Measurements from ENCODE around the gene PLCG2. TPM values are rescaled to one million over a fixed set of nuclear protein-coding genes. Genes with fewer than 3 reads are reported as not detected.

The PLCG2 gene
- total and polyA plus RNA-seq, 2 of the 8 experiments (the other 6 are each of a cell fraction or from before 2014, with no cell fraction given): 6.1 to 6.9 TPM

GRCh38 chr16:81901484-81901883 lies 122.4 kb downstream of the PLCG2 start:
- CTCF ChIA-PET (ENCODE audit: partially characterized antibody): interaction anchor here (1.0 to 13.3 kb wide), 4 partner anchors 11 to 96 kb away, joined by 3 to 138 read pairs (median 6); no protein-coding TSS in a partner anchor
- no peak overlapping the region for H2BK5ac ChIP-seq (ENCODE audit: low read depth, low read length)
- POLR2A ChIA-PET (ENCODE audit: partially characterized antibody): interaction anchor here (0.6 kb wide), 1 partner anchor 428 kb away, joined by 3 read pairs; no protein-coding TSS in a partner anchor
- no peak overlapping the region for H2AK5ac ChIP-seq (ENCODE audit: low read depth, low read length)
- H3K4me3 ChIP-seq (ENCODE audit: extremely low read depth in 1 of 4, insufficient read depth in 2 of 4, low read depth in 3 of 4, low read length in 4 of 4): no peak overlapping the region
- no peak overlapping the region for H3K56ac ChIP-seq (replicated peaks; ENCODE audit: insufficient read length, low read depth, low read length)
- FAIRE-seq: no peak
- H3K4ac ChIP-seq (replicated peaks; ENCODE audit: insufficient read length, low read depth, low read length): no peak overlapping the region
- H3K9ac ChIP-seq (replicated peaks in 1 of 4; ENCODE audit: extremely low read depth in 1 of 4, low read depth in 3 of 4, low read length in 3 of 4): no peak overlapping the region
- H3K79me2 ChIP-seq (ENCODE audit: control insufficient read depth in 1 of 2, insufficient read depth in 2 of 2, low read length in 2 of 2): no peaks in the 10 kb centered on the region
- H3K79me1 ChIP-seq (ENCODE audit: low read depth, low read length): no peaks in the 10 kb centered on the region
- H2BK15ac ChIP-seq (ENCODE audit: low read length): no peak overlapping the region
- no peak for DNase-seq (ENCODE audit: low read depth in 1 of 2, low spot score in 2 of 2)
- no peak overlapping the region for H4K91ac ChIP-seq (replicated peaks; ENCODE audit: insufficient read length, low read length)
- H4K5ac ChIP-seq (ENCODE audit: insufficient read length, low read depth, low read length): no peak overlapping the region
- H3K27ac ChIP-seq (ENCODE audit: low read depth, low read length): no peak overlapping the region
- no peak overlapping the region for H4K8ac ChIP-seq (ENCODE audit: extremely low read depth, insufficient read depth, low read length)
- H2BK20ac ChIP-seq (ENCODE audit: low read length): no peak overlapping the region
- no peak overlapping the region for H2BK120ac ChIP-seq (replicated peaks; ENCODE audit: low read depth, low read length)
- no peaks in the 10 kb centered on the region for H3K23me2 ChIP-seq (ENCODE audit: low read depth, low read length)
- H4K20me1 ChIP-seq (replicated peaks in 1 of 2; ENCODE audit: control insufficient read depth in 1 of 2, insufficient read depth in 2 of 2, low read length in 2 of 2): no peaks in the 10 kb centered on the region
- no peaks in the 10 kb centered on the region for H3K4me1 ChIP-seq (replicated peaks in 1 of 4; ENCODE audit: control insufficient read depth in 3 of 4, insufficient read depth in 4 of 4, low read length in 3 of 4)
- H3K4me2 ChIP-seq (ENCODE audit: insufficient read depth in 1 of 2, low read depth in 2 of 2, low read length in 2 of 2): no peak overlapping the region
- no peak overlapping the region for H3K18ac ChIP-seq (ENCODE audit: extremely low read depth, low read length)
- H2BK12ac ChIP-seq (ENCODE audit: low read depth, low read length): no peak overlapping the region
- no peak overlapping the region for H3K14ac ChIP-seq (ENCODE audit: insufficient read length)
- H3K9me3 ChIP-seq (ENCODE audit: insufficient read depth in 2 of 2, low read depth in 1 of 2, low read length in 1 of 2): no peaks in the 10 kb centered on the region
- H3K36me3 ChIP-seq (ENCODE audit: control insufficient read depth in 2 of 4, insufficient read depth in 4 of 4, low read length in 3 of 4): no peaks in the 10 kb centered on the region
- no peaks in the 10 kb centered on the region for H3K27me3 ChIP-seq (replicated peaks in 1 of 4; ENCODE audit: control insufficient read depth in 3 of 4, extremely low read depth in 1 of 4, insufficient read depth in 3 of 4, low read length in 3 of 4)
- 84% methylated on average over 6 of the region's 6 CpGs; no CpG with 5 or more reads in 1 of the 2 experiments for WGBS, 2 experiments (ENCODE audit: extremely low coverage in 1 of 2, insufficient coverage in 1 of 2, insufficient read length in 1 of 2, insufficient replicate concordance in 2 of 2, low coverage in 1 of 2, low lambda C conversion rate in 2 of 2, missing lambda C conversion rate in 1 of 2)
- H3K23ac ChIP-seq (ENCODE audit: insufficient read length): no peak overlapping the region
- no peak overlapping the region for H2AFZ ChIP-seq (ENCODE audit: low read length)
- no peak for TF ChIP-seq MAX (IDR thresholded peaks at IDR 0.05)
- no peak for TF ChIP-seq ATF3 (IDR thresholded peaks at IDR 0.05; ENCODE audit: insufficient read depth, low read depth, low read length)
- no peak for TF ChIP-seq E2F6 (IDR thresholded peaks at IDR 0.05)
- no peak for TF ChIP-seq SRF (IDR thresholded peaks at IDR 0.05; ENCODE audit: low read depth, low read length)
- TF ChIP-seq, protein P1, sequence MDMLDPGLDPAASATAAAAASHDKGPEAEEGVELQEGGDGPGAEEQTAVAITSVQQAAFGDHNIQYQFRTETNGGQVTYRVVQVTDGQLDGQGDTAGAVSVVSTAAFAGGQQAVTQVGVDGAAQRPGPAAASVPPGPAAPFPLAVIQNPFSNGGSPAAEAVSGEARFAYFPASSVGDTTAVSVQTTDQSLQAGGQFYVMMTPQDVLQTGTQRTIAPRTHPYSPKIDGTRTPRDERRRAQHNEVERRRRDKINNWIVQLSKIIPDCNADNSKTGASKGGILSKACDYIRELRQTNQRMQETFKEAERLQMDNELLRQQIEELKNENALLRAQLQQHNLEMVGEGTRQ (IDR thresholded peaks at IDR 0.05; ENCODE audit: low read length): no peak
- no peak for TF ChIP-seq POLR2AphosphoS5 (IDR thresholded peaks at IDR 0.05; ENCODE audit: low read depth, low read length)
- TF ChIP-seq, protein P2, sequence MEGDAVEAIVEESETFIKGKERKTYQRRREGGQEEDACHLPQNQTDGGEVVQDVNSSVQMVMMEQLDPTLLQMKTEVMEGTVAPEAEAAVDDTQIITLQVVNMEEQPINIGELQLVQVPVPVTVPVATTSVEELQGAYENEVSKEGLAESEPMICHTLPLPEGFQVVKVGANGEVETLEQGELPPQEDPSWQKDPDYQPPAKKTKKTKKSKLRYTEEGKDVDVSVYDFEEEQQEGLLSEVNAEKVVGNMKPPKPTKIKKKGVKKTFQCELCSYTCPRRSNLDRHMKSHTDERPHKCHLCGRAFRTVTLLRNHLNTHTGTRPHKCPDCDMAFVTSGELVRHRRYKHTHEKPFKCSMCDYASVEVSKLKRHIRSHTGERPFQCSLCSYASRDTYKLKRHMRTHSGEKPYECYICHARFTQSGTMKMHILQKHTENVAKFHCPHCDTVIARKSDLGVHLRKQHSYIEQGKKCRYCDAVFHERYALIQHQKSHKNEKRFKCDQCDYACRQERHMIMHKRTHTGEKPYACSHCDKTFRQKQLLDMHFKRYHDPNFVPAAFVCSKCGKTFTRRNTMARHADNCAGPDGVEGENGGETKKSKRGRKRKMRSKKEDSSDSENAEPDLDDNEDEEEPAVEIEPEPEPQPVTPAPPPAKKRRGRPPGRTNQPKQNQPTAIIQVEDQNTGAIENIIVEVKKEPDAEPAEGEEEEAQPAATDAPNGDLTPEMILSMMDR (IDR thresholded peaks at IDR 0.05; ENCODE audit: control extremely low read depth in 1 of 3, insufficient read depth in 1 of 3, low read depth in 1 of 3, low read length in 3 of 3): no peak
- no peak for TF ChIP-seq GABPA (IDR thresholded peaks at IDR 0.05; ENCODE audit: borderline replicate concordance, insufficient read depth, low read length)
- no peak for TF ChIP-seq NRF1 (IDR thresholded peaks at IDR 0.05; ENCODE audit: low read depth, low read length)
